ENCODE data around the gene THBS2. TPM values are rescaled to one million over a fixed set of nuclear protein-coding genes. Genes with fewer than 3 reads are reported as not detected.

The THBS2 gene
- total RNA-seq, 1 experiment from 2014 or later = not detected

DNA sequence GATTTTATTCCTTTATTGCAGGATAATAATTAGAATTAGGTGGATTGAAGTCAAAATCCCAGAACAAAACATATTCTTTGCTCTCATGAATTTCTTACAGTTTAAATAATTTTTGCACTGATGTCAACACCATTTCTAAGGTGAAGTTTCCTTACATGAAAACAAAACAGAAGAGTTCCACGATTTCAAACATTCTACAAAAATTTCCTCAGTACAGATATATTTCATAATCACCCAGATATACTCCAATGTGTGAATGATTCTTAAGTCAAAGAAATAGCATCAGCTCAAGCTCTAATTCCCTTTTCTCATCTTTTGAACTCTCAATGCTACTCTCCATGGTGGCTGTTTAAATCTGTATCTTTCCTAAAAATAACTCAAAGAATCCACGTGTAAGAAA, 39.5 kb upstream of the THBS2 start:
- no peak for TF ChIP-seq EZH2 (IDR thresholded peaks at IDR 0.05; ENCODE audit: low read depth)
- TF ChIP-seq, protein P1, sequence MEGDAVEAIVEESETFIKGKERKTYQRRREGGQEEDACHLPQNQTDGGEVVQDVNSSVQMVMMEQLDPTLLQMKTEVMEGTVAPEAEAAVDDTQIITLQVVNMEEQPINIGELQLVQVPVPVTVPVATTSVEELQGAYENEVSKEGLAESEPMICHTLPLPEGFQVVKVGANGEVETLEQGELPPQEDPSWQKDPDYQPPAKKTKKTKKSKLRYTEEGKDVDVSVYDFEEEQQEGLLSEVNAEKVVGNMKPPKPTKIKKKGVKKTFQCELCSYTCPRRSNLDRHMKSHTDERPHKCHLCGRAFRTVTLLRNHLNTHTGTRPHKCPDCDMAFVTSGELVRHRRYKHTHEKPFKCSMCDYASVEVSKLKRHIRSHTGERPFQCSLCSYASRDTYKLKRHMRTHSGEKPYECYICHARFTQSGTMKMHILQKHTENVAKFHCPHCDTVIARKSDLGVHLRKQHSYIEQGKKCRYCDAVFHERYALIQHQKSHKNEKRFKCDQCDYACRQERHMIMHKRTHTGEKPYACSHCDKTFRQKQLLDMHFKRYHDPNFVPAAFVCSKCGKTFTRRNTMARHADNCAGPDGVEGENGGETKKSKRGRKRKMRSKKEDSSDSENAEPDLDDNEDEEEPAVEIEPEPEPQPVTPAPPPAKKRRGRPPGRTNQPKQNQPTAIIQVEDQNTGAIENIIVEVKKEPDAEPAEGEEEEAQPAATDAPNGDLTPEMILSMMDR (conservative IDR thresholded peaks at IDR 0.05) = no peak
- intact Hi-C loops (cut with micrococcal nuclease; ENCODE audit: unreplicated experiment) = no loop called here
- Histone ChIP-seq H3K27me3 (ENCODE audit: insufficient read depth, low read depth) (peaks cover 47% of the 10 kb centered on the region), H4K20me1 (ENCODE audit: insufficient read depth) (no peaks in the 10 kb centered on the region), H3K9me2 (ENCODE audit: insufficient read depth) (no peaks in the 10 kb centered on the region), H3K4me3 (no peak overlapping the region), H3K9me3 (ENCODE audit: insufficient read depth, low read depth) (no peaks in the 10 kb centered on the region), H3K4me2 (no peak overlapping the region), H3F3A (ENCODE audit: insufficient read depth, low read depth) (no peaks in the 10 kb centered on the region), H3K4me1 (replicated peaks; ENCODE audit: insufficient read depth) (peaks cover 10% of the 10 kb centered on the region), H3K27ac (no peak overlapping the region), H3K36me3 (ENCODE audit: low read depth) (no peaks in the 10 kb centered on the region), H2AFZ (no peak overlapping the region), H3K79me2 (ENCODE audit: low read depth) (no peaks in the 10 kb centered on the region)
- ChIA-PET POLR2A (ENCODE audit: unreplicated experiment) (no interaction called here), CTCF (no interaction called here)
- DNase-seq = no peak
- BruUV-seq (replicated peaks) = no TSS peak

DNA sequence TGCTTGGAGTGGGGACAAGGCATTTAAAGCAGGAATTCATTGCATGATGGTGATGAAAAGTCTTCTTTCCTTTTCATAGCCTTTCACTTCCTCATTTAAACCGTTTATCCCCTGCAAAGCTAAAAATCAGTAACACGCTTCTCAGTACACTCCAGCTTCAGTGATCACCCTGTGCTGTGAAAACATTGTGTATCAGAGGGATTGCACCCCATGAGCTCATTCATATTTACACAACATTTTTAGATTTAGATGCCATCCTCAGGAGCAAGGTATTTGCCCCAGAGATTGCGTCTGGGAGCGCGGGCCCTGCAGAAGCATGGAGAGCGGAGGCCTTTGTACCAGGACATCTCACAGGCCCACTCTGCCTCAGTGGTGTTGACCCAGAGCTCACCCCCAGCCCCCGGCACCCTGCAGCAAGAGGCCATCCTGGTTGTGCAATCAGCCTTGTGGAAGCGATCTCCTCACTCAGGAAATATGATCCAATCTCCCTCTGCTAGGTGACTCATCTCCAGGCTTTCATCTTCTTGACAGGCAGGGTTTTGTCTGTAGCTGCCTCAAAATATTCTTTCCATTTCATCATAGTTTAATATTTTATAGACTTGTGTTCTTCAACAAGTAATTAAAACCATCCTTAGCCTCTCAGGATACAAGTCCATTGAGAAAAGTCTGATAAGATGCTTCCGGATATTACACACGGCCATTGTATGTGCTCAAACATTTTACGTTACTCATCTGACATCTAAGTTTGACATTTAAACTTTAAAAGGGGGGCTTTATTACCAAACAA, 38.9 kb upstream of the THBS2 start:
- Histone ChIP-seq H3K4me1 (replicated peaks; ENCODE audit: insufficient read depth) (peaks cover 10% of the 10 kb centered on the region), H3K36me3 (ENCODE audit: low read depth) (no peaks in the 10 kb centered on the region), H3K4me2 (peak overlapping the region; percentile 11; the same call in 1 of the 2 replicates), H3K9me3 (ENCODE audit: insufficient read depth, low read depth) (no peaks in the 10 kb centered on the region), H4K20me1 (ENCODE audit: insufficient read depth) (no peaks in the 10 kb centered on the region), H3F3A (ENCODE audit: insufficient read depth, low read depth) (no peaks in the 10 kb centered on the region), H3K9me2 (ENCODE audit: insufficient read depth) (no peaks in the 10 kb centered on the region), H3K27ac (no peak overlapping the region), H3K27me3 (ENCODE audit: insufficient read depth, low read depth) (peaks cover 51% of the 10 kb centered on the region), H3K79me2 (ENCODE audit: low read depth) (no peaks in the 10 kb centered on the region), H3K4me3 (no peak overlapping the region), H2AFZ (no peak overlapping the region; the same call in 1 of the 2 replicates)
- POLR2A ChIA-PET (ENCODE audit: unreplicated experiment) = no interaction called here
- intact Hi-C loops (cut with micrococcal nuclease; ENCODE audit: unreplicated experiment) = no loop called here
- CTCF ChIA-PET = no interaction called here
- TF ChIP-seq EZH2 (IDR thresholded peaks at IDR 0.05; ENCODE audit: low read depth) = no peak
- TF ChIP-seq, protein P1 (conservative IDR thresholded peaks at IDR 0.05) = no peak
- DNase-seq = no peak
- BruUV-seq (replicated peaks) = no TSS peak

- ChIA-PET CTCF (no interaction called here), POLR2A (ENCODE audit: unreplicated experiment) (no interaction called here)
- no peak overlapping the region for H3K4me2 ChIP-seq
- TF ChIP-seq EZH2 (IDR thresholded peaks at IDR 0.05; ENCODE audit: low read depth) = no peak
- TF ChIP-seq, protein P1 (conservative IDR thresholded peaks at IDR 0.05) = no peak
- H3K4me3 ChIP-seq = no peak overlapping the region
- H3K27ac ChIP-seq = no peak overlapping the region
- no peaks in the 10 kb centered on the region for H3K79me2 ChIP-seq (ENCODE audit: low read depth)
- H3K9me2 ChIP-seq (ENCODE audit: insufficient read depth) = no peaks in the 10 kb centered on the region
- no peaks in the 10 kb centered on the region for H3K9me3 ChIP-seq (ENCODE audit: insufficient read depth, low read depth)
- no peaks in the 10 kb centered on the region for H3F3A ChIP-seq (ENCODE audit: insufficient read depth, low read depth)
- no peaks in the 10 kb centered on the region for H3K36me3 ChIP-seq (ENCODE audit: low read depth)
- intact Hi-C loops (cut with micrococcal nuclease; ENCODE audit: unreplicated experiment) = no loop called here
- peaks cover 58% of the 10 kb centered on the region for H3K27me3 ChIP-seq (ENCODE audit: insufficient read depth, low read depth)
- peaks cover 10% of the 10 kb centered on the region for H3K4me1 ChIP-seq (replicated peaks; ENCODE audit: insufficient read depth)
- DNase-seq = no peak
- no TSS peak for BruUV-seq (replicated peaks)
- H2AFZ ChIP-seq = no peak overlapping the region
- no peaks in the 10 kb centered on the region for H4K20me1 ChIP-seq (ENCODE audit: insufficient read depth)
Measured at GRCh38 chr6:169291646-169292337, 38.1 kb upstream of the THBS2 start.
